HG02763 (cell line): ENCODE measurements around the gene CCNI2.
A peak's percentile ranks its signal among the peaks of the same experiment; 100 is the strongest.

ENCODE experiments used
- ATAC-seq: cut with Tn5 transposase; IDR thresholded peaks from one replicate; pipeline ENCODE4 v1.9.1; 2021; ENCODE audit warnings: mild to moderate bottlenecking, moderate library complexity; ENCODE audit not compliant: unreplicated experiment

Gene CCNI2

GRCh38 chr5:132748522-132749000 is 1.3 kb downstream of the CCNI2 start:
- no peak for ATAC-seq

- no peak for ATAC-seq
Observed at GRCh38 chr5:132749506-132749905, 2.3 kb downstream of the CCNI2 start.

DNA sequence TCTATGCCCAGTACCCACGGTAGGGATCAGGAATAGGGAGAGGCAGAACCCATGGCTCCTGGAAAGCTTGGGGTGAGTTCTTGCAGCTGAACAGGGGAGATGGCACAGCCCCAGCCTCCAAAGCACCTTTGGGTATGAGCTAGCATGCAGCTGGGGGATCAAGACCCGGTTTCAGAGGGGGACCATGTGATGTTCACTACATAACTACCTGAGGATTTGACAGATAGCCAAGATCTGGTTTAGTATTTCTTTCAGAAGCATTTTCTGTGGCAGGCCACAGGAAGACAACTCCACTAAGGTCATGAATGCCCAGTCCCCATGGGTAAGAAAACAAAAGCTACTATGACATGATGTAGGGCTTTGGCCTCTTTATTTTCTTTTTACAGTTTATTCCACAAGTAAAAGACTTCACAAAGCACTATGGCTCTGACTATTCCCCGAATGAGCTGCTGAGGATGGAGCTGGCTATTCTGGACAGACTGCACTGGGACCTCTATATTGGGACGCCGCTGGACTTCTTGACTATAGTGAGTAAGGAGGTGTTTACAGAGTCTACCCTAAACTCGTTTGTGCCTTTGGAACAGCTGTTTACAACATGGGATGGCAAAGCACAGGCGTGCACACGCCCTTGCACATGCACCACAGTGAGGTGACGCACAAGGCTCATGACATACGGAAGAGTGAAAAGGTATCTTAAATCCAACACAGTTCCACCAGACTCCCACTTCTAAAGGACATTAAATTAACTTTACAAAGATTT is 3.4 kb downstream of the CCNI2 start:
- ATAC-seq = peak; percentile 39

GRCh38 chr5:132751444-132751843 is 4.2 kb downstream of the CCNI2 start:
- peak; percentile 28 for ATAC-seq

DNA sequence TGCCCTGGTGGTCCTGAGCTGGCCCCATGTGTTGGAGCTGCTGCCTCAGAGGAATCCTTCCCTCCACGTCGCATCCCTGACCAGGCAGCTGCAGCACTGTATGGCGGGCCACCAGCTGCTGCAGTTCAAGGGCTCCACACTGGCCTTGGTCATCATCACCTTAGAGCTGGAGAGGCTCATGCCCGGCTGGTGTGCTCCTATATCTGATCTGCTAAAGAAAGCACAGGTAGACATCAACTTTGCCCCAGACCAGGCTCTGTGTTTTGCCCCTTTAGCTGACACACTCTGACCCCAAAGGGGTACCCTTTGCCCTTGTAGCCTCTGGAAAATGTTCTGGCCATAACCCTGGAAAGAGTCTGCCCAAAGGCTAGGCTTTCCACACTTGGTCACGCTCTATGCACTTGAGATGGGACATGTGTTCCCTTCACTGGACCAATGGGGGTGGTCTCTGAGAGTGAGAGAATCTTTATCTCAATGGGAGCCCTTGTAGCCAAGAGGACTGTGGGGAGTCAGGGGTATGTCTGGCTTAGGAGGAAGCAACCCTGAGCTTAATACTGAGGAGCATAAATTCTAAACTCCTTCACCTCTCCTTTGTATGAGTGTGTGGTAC is 4.8 kb downstream of the CCNI2 start:
- ATAC-seq = no peak

DNA sequence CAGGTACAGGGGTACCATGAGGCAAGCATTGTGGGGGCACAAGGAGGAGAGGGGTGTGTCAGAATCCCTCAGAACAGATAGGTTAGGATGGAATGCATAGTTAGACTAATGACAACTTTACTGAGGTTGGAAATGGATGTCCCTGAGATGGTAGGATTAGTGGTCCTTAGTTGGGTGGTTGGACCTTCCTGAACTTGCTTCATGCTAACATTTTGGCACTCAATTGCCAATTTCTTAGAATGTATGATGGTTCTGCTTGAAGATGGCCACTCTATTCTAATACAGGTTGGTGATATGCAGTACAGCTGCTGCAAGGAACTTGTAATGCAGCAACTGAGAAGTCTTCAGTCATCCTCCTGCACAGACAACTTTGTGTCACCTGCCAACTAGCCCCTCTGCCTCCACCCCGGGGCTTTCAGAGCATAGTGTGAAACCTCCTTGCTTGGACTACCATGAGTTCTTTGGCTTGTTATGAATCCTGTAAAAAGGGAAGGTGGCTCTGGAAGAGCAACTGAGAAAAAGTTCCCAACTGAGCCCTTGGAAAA is 5.4 kb downstream of the CCNI2 start:
- no peak for ATAC-seq

DNA sequence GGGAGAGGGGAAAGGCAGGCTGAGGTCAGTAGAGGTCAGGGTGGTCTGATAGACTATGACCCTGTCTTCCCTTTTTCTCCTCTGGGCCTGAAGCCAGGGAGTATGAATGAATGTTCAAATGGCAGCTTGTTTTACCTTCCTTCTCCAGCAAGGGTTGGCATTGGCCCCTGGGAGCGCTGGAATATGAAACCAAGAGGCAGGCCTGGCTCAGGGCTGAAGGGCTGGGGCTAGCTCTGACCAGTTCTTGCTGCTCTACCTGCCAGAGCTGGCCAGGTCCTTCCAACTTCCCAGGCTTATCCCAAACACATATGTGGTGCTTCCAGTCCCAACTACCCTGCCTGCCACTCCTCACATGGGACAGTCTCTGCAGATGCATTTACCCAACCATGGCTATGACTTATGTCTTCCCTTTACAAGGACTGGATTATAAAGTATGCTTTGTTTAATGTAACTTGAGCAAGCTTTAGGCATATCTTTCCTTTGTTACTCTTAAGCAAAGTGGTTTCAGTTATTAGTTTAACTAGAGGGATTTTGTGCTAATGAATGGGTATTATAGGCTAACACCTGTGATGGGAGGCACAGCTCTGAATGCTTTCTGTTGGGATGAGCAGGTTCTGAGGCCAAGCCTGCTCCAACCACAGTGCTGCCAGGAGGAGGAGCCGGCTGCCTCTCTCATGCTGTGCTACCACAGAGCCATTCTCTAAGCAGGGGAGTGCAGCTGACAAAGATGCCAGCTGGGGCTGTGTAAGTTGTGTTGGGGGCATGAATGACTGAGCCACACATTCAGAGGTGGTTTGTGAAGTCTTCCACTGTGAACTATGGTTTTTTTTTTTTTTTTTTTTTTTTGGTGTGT is 6.1 kb downstream of the CCNI2 start:
- no peak for ATAC-seq

DNA sequence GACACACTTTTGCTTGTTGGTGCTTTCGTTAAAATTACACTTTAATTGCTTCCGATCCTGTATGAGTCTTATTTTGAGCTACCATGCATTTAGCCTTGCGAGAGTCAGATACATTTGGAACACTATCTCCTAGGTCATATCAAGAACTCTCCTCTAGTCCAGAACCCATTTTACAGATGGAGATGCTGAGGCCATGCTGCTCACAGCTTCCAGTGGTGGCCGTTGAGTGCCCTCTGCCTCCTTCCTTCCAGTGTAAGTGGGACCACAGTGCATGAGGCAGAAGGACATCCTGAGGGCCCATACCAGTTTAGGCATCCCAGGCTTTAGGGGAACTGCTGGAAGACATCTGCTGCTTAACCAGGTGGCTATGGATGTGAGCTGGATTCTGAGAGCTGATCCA is 6.9 kb downstream of the CCNI2 start:
- ATAC-seq = no peak

DNA sequence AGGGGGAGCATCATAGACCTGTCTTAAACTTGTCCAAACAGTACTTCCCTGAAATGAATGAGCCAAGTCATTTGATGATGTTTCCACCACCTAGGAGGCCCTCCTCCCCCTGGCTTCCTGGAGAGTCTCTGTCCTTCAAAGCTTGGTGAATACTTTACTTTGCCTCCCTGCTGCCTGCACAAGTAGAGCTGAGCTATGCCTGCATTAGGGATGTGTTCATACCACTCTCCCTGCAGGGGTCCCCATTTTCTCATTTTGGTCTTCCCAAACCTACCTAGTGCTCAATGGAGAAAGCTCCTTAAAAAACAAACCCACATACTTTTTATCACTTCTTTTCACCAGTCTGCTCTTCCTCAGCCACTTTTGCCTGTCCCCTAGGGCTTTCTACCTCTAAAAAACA is 7.7 kb downstream of the CCNI2 start:
- ATAC-seq = no peak

- ATAC-seq = no peak
Observed at GRCh38 chr5:132756542-132756941, 9.3 kb downstream of the CCNI2 start.

GRCh38 chr5:132758451-132758850 is 11.2 kb downstream of the CCNI2 start:
- no peak for ATAC-seq

GRCh38 chr5:132759114-132760048 is 12.2 kb downstream of the CCNI2 start:
- no peak for ATAC-seq

GRCh38 chr5:132760049-132760420 is 12.8 kb downstream of the CCNI2 start:
- no peak for ATAC-seq

- ATAC-seq = no peak
Observed at GRCh38 chr5:132760601-132761317, 13.5 kb downstream of the CCNI2 start.

DNA sequence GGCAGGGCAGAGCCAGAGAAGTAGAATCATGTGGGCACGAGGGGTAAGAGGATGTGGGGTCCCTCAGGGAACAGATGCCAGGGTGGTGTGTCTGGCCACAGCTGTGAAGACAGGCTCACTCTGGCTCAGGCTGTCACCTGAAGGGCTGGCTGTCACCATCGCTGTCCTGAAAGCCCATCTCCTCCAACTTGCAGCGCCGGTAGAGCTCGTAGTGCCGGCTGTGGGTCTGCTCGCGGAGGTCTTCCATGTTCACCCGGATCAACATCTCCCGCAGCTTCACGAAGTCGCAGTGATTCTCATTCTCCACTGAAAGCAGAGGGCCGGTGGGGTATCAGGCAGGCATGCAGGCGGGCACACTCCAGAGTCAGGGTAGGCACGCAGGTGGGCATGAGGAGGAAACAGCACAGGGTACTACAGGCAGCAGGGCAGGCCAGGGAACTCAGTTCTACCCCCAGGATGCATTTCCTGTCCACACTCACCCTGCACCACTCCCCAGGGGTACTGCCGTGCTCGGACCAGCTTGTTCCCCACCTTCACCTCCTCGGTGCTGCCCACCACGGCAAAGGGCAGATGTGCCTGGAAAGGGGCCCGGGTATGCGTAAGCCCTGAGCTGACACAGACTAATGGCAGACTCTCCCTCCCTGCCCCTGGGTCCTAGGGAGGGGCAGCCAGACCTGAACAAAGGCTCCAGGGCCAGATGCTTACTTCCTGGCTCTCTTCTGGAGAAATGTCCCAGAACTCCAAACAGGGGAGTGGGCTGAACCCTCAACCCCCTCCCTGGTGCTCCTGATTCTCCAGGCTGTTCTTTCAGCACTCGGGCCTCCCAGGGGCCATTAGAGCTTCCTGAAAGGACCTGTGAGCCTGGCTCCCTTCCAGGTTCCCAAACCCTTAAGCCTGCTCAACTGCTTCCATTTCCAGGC is 14.4 kb downstream of the CCNI2 start:
- ATAC-seq = no peak

- ATAC-seq = no peak
Observed at GRCh38 chr5:132762246-132763000, 15.2 kb downstream of the CCNI2 start.

DNA sequence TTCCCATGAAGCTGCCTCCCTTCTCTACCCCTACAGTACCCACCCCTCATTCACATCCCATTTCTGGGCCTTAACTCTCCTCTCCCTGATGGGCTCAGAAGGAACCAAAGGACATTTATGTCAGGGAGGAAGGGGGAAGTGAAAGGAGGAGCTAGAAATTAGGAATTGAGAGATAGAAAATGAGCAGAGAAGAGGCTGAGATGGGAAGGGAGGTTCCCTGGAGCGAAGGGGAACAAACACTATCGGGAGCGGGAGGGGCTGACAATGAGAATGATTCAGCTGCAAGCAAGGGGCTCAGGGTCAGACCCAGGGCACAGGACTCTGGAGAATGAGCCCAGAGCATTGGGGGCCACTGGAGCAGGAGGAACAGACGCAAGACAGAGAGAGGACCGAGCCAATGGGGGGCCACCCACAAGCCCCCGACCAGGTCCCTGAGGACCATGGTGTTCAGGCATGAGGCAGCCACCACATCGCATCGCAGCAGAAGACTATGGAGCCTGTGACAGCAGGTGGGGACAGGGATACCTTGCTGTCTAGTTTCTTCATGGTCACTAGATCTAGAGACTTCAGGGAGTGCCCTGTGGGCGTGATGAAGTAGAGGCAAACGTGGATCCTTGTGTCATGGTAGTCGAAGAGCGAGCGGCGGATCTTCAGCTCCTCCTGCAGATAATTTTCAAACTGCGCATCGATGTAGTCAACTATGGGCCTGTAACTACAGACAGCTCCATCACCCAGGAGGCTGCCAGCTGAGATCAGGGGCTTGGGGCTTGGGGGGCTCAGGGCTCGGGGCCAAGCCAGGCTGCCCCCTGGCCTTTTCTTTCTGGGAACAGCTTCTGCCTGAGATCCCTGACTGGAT is 16.2 kb downstream of the CCNI2 start:
- no peak for ATAC-seq
